Neural progenitor cell (in vitro differentiated cells): ENCODE results near the gene COQ2. TPM values are rescaled to one million over a fixed set of nuclear protein-coding genes. Genes with fewer than 3 reads are reported as not detected.

ENCODE experiments used
- DNase-seq: peaks from one replicate; pipeline ENCODE4 v3.0.0-alpha.2; 2016; ENCODE audit warnings: low spot score
- H2AFZ ChIP-seq: fragments of 200-600 bp; sonication (generic); replicated peaks from 2 replicates; pipeline ENCODE4 v1.6.1; 2016; ENCODE audit warnings: antibody characterized with exemption
- H3F3A ChIP-seq: fragments of 200-600 bp; sonication (generic); 2 replicates; pipeline ENCODE4 v1.6.1; 2016; ENCODE audit warnings: antibody characterized with exemption, low read depth
- H3K27ac ChIP-seq: fragments of 200-600 bp; sonication (generic); 2 replicates; pipeline ENCODE4 v1.5.1; 2016; ENCODE audit warnings: mild to moderate bottlenecking
- H3K27me3 ChIP-seq: fragments of 200-600 bp; sonication (generic); 2 replicates; pipeline ENCODE4 v1.6.1; 2016; ENCODE audit warnings: mild to moderate bottlenecking, moderate library complexity
- H3K36me3 ChIP-seq: fragments of 200-600 bp; sonication (generic); 2 replicates; pipeline ENCODE4 v1.5.1; 2016
- H3K4me1 ChIP-seq: fragments of 200-600 bp; sonication (generic); 2 replicates; pipeline ENCODE4 v1.6.1; 2016; ENCODE audit warnings: mixed run types
- H3K4me2 ChIP-seq: fragments of 200-600 bp; sonication (generic); 2 replicates; pipeline ENCODE4 v1.6.1; 2016
- H3K4me3 ChIP-seq: fragments of 200-600 bp; sonication (generic); 2 replicates; pipeline ENCODE4 v1.5.1; 2016
- H3K79me2 ChIP-seq: fragments of 200-600 bp; sonication (generic); 2 replicates; pipeline ENCODE4 v1.6.1; 2016; ENCODE audit warnings: low read depth
- H3K9ac ChIP-seq: fragments of 200-600 bp; sonication (generic); 2 replicates; pipeline ENCODE4 v1.6.1; 2016
- H3K9me3 ChIP-seq: fragments of 200-600 bp; sonication (generic); 2 replicates; pipeline ENCODE4 v1.5.1; 2016; ENCODE audit warnings: low read depth
- H4K20me1 ChIP-seq: fragments of 200-600 bp; sonication (generic); 2 replicates; pipeline ENCODE4 v1.6.1; 2016; ENCODE audit warnings: low read depth
- H3K27ac Mint-ChIP-seq: 3 replicates; pipeline ENCODE4 v1.8.0; 2021; ENCODE audit warnings: mixed read lengths
- H3K27me3 Mint-ChIP-seq: 2 replicates; pipeline ENCODE4 v1.8.0; 2022; ENCODE audit warnings: low read depth, mild to moderate bottlenecking, inconsistent platforms, moderate library complexity, mixed read lengths; ENCODE audit not compliant: insufficient read depth
- H3K36me3 Mint-ChIP-seq: 3 replicates; pipeline ENCODE4 v1.8.0; 2021; ENCODE audit warnings: mixed read lengths
- H3K4me1 Mint-ChIP-seq: 3 replicates; pipeline ENCODE4 v1.8.0; 2021; ENCODE audit warnings: mixed read lengths
- H3K4me3 Mint-ChIP-seq: 3 replicates; pipeline ENCODE4 v1.8.0; 2021; ENCODE audit warnings: mild to moderate bottlenecking, moderate library complexity, mixed read lengths
- H3K9me3 Mint-ChIP-seq: 3 replicates; pipeline ENCODE4 v1.8.0; 2020; ENCODE audit warnings: mixed read lengths
- EZH2 ChIP-seq: fragments of 200-600 bp; sonication (generic); IDR thresholded peaks from 2 replicates; pipeline ENCODE4 v1.6.1; 2017; ENCODE audit warnings: antibody characterized with exemption, mild to moderate bottlenecking, moderate library complexity
- EZH2phosphoT487 ChIP-seq: fragments of 200-600 bp; sonication (generic); IDR thresholded peaks from 2 replicates; pipeline ENCODE4 v1.6.1; 2017; ENCODE audit warnings: antibody characterized with exemption
- total RNA-seq: library from RNA; depleted of rRNA; stranded (reverse); fragments of >200 nt; gene quantifications from 2 replicates; pipeline ENCODE4 v1.2.3, GENCODE V29; 2015; ENCODE audit warnings: low replicate concordance
- TF ChIP-seq, protein P1 (sequence below): fragments of 200-600 bp; sonication (generic); IDR thresholded peaks from 2 replicates; pipeline ENCODE4 v1.5.1; 2017; ENCODE audit warnings: antibody characterized with exemption, mild to moderate bottlenecking

The COQ2 gene
- total RNA-seq, 1 donor from 2014 or later, result 32.7 TPM

DNA sequence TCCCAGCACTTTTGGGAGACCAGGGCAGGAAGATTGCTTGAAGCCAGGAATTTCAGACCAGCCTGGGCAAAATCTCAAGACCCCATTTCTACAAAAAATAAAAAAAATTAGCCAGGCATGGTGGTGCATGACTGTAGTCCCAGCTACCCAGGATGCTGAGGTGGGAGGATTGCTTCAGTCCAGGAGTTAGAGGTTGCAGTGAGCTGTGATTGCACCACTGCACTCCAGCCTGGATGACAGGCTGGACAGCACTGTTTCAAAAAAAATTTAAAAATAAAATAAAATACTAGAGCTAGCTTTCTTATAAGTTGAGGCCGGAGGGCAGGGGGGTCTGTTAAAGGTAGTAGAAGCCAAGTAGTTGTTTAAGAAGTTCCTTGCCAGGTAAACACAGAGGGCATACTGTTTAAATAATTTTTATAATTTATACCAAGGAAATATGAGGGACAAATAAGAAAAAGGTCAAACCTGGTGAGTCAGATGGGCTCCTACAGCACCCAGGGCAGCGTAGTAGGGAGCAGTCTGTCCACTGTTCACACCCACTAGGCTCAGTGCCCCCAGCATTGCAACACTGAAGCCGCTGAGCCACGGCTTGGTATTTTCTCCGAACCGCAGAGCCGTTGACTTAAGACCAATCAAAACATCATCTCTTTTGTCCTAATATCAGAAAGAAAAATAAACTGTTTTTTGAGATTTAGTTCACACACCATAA is 17.3 kb downstream of the COQ2 start:
- H3K4me3 ChIP-seq, result no peak overlapping the region
- H3K4me3 Mint-ChIP-seq, result no peak overlapping the region
- H2AFZ ChIP-seq, result no peak overlapping the region
- no peaks in the 10 kb centered on the region for H3K9me3 ChIP-seq
- no peak overlapping the region for H3K27ac ChIP-seq
- DNase-seq, result no peak
- H3K27me3 Mint-ChIP-seq, result no peaks in the 10 kb centered on the region
- H3F3A ChIP-seq, result no peaks in the 10 kb centered on the region
- H3K36me3 Mint-ChIP-seq, result peaks cover 5% of the 10 kb centered on the region
- H3K4me2 ChIP-seq, result no peak overlapping the region
- no peak overlapping the region for H3K9ac ChIP-seq
- no peaks in the 10 kb centered on the region for H3K9me3 Mint-ChIP-seq
- H3K36me3 ChIP-seq, result peaks cover 5% of the 10 kb centered on the region
- no peaks in the 10 kb centered on the region for H3K79me2 ChIP-seq
- no peaks in the 10 kb centered on the region for H3K4me1 ChIP-seq
- H3K27me3 ChIP-seq, result no peaks in the 10 kb centered on the region
- no peaks in the 10 kb centered on the region for H4K20me1 ChIP-seq
- H3K27ac Mint-ChIP-seq, result no peak overlapping the region
- no peaks in the 10 kb centered on the region for H3K4me1 Mint-ChIP-seq
- no peak for TF ChIP-seq EZH2
- TF ChIP-seq, protein P1, sequence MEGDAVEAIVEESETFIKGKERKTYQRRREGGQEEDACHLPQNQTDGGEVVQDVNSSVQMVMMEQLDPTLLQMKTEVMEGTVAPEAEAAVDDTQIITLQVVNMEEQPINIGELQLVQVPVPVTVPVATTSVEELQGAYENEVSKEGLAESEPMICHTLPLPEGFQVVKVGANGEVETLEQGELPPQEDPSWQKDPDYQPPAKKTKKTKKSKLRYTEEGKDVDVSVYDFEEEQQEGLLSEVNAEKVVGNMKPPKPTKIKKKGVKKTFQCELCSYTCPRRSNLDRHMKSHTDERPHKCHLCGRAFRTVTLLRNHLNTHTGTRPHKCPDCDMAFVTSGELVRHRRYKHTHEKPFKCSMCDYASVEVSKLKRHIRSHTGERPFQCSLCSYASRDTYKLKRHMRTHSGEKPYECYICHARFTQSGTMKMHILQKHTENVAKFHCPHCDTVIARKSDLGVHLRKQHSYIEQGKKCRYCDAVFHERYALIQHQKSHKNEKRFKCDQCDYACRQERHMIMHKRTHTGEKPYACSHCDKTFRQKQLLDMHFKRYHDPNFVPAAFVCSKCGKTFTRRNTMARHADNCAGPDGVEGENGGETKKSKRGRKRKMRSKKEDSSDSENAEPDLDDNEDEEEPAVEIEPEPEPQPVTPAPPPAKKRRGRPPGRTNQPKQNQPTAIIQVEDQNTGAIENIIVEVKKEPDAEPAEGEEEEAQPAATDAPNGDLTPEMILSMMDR, result no peak
- TF ChIP-seq EZH2phosphoT487, result no peak

DNA sequence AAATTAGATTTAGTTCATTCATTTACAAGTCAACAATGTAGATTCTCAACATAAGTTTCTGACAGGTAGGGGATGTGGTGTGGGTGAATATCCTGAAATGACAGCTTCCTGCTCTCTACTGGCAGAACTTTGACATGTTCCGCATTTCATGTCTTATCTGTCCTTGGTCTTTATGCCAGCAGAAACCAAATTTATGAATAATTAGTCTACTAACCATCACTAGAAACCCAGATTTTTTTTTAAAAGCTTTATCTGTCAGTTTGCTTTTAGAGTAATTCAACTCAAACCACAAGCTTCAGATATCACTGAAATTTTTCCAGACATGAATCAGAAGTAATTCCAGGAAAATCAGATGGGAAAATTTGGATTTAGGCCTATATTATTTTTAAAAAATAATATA is 17.9 kb downstream of the COQ2 start:
- Histone ChIP-seq H3K9me3 (no peaks in the 10 kb centered on the region), H3K79me2 (no peaks in the 10 kb centered on the region), H3K36me3 (peaks cover 5% of the 10 kb centered on the region), H3K27ac (no peak overlapping the region), H3F3A (no peaks in the 10 kb centered on the region), H3K4me2 (no peak overlapping the region), H2AFZ (no peak overlapping the region), H3K9ac (no peak overlapping the region), H3K27me3 (no peaks in the 10 kb centered on the region), H3K4me3 (no peak overlapping the region), H3K4me1 (no peaks in the 10 kb centered on the region), H4K20me1 (no peaks in the 10 kb centered on the region)
- Mint-ChIP-seq H3K4me3 (no peak overlapping the region), H3K9me3 (no peaks in the 10 kb centered on the region), H3K27me3 (no peaks in the 10 kb centered on the region), H3K4me1 (no peaks in the 10 kb centered on the region), H3K27ac (no peak overlapping the region), H3K36me3 (peaks cover 5% of the 10 kb centered on the region)
- TF ChIP-seq EZH2, result no peak
- no peak for TF ChIP-seq EZH2phosphoT487
- TF ChIP-seq, protein P1, result no peak
- no peak for DNase-seq

DNA sequence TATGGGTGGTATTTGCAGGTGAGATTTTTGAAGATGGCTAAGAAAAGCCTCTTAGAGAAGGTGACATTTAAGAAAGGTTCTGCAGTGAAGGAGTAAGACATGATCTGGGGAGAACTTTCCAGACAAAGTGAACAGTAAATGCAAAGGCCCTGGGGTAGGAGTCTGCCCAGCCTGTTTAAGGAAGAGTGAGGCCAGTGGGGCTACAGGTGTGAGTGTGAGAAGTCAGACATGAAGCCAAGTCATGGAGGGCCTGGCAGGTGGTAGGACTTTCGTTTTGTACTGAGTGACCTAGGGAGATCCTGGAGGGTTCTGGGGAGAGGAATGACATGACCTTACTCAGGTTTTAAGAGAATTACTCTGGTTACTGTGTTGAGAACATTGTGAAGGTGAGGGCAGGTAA is 21.5 kb downstream of the COQ2 start:
- no peaks in the 10 kb centered on the region for H3K79me2 ChIP-seq
- TF ChIP-seq EZH2 (no peak), EZH2phosphoT487 (no peak)
- TF ChIP-seq, protein P1, result no peak
- H3K4me1 Mint-ChIP-seq, result peaks cover under 1% of the 10 kb centered on the region

More for the DNA sequence above, 21.5 kb downstream of the COQ2 start:
- Histone ChIP-seq H4K20me1 (no peaks in the 10 kb centered on the region), H2AFZ (no peak overlapping the region), H3F3A (no peaks in the 10 kb centered on the region), H3K9ac (no peak overlapping the region), H3K4me1 (no peaks in the 10 kb centered on the region), H3K9me3 (no peaks in the 10 kb centered on the region), H3K4me2 (no peak overlapping the region), H3K4me3 (no peak overlapping the region), H3K27ac (no peak overlapping the region), H3K36me3 (peaks cover 5% of the 10 kb centered on the region), H3K27me3 (no peaks in the 10 kb centered on the region)
- Mint-ChIP-seq H3K9me3 (no peaks in the 10 kb centered on the region), H3K27me3 (no peaks in the 10 kb centered on the region), H3K36me3 (peaks cover 4% of the 10 kb centered on the region), H3K27ac (no peak overlapping the region), H3K4me3 (no peak overlapping the region)
- DNase-seq, result no peak
